Keratinocyte (primary cell): ENCODE measurements around the gene KCNK10. TPM values are rescaled to one million over a fixed set of nuclear protein-coding genes. Genes with fewer than 3 reads are reported as not detected.

Experiments
- DNase-seq: peaks from one replicate; pipeline ENCODE4 v3.0.0-alpha.2; 2011; ENCODE audit warnings: low read depth, missing footprints, low spot score
- FAIRE-seq: peaks from 2 replicates; lab custom pipeline; 2011; peaks lifted over from hg19 to GRCh38; lab: Jason Lieb, UNC
- H2AFZ ChIP-seq: 2 replicates; pipeline ENCODE4 v1.6.0; 2012; ENCODE audit warnings: low read length, control low read depth, inconsistent platforms; ENCODE audit not compliant: control insufficient read depth
- H3K27ac ChIP-seq: 2 replicates; pipeline ENCODE4 v1.5.1; 2011; ENCODE audit warnings: low read length; ENCODE audit not compliant: control insufficient read depth, insufficient read depth
- H3K27me3 ChIP-seq: 3 replicates; pipeline ENCODE4 v1.6.0; 2011; ENCODE audit warnings: low read length; ENCODE audit not compliant: control insufficient read depth, insufficient read depth; ENCODE audit errors: extremely low read depth
- H3K36me3 ChIP-seq, 2 experiments: 2 replicates in 1 of 2; 3 replicates in 1 of 2; pipeline ENCODE4 v1.5.1; 2011; ENCODE audit warnings: low read length in 2 of 2, mild to moderate bottlenecking in 1 of 2; ENCODE audit not compliant: control insufficient read depth in 2 of 2, insufficient read depth in 2 of 2; ENCODE audit errors: extremely low read depth in 1 of 2
- H3K4me1 ChIP-seq: 3 replicates; pipeline ENCODE4 v1.5.1; 2011; ENCODE audit warnings: low read length; ENCODE audit not compliant: control insufficient read depth, insufficient read depth; ENCODE audit errors: extremely low read depth
- H3K4me2 ChIP-seq: 3 replicates; pipeline ENCODE4 v1.6.0; 2011; ENCODE audit warnings: low read depth, low read length; ENCODE audit not compliant: control insufficient read depth, insufficient read depth; ENCODE audit errors: extremely low read depth
- H3K4me3 ChIP-seq, 3 experiments: fragments of 200-600 bp in 1 of 3; sonication (generic) in 1 of 3; 2 replicates in 2 of 3; 3 replicates in 1 of 3; pipeline ENCODE4 v1.5.1; 2011 to 2016; ENCODE audit warnings: low read length in 3 of 3, mild to moderate bottlenecking in 3 of 3, control low read depth in 2 of 3, inconsistent platforms in 1 of 3, low read depth in 1 of 3, mixed read lengths in 1 of 3, mixed run types in 1 of 3, moderate library complexity in 1 of 3; ENCODE audit not compliant: control insufficient read depth in 2 of 3, insufficient read depth in 2 of 3; ENCODE audit errors: extremely low read depth in 1 of 3
- H3K79me2 ChIP-seq: 2 replicates; pipeline ENCODE4 v1.6.0; 2012; ENCODE audit warnings: low read length; ENCODE audit not compliant: control insufficient read depth, insufficient read depth
- H3K9ac ChIP-seq: 3 replicates; pipeline ENCODE4 v1.6.0; 2011; ENCODE audit warnings: low read length; ENCODE audit not compliant: control insufficient read depth, insufficient read depth; ENCODE audit errors: extremely low read depth
- H3K9me1 ChIP-seq: 3 replicates; pipeline ENCODE4 v1.6.0; 2011; ENCODE audit warnings: low read length; ENCODE audit not compliant: control insufficient read depth, insufficient read depth; ENCODE audit errors: extremely low read depth
- H3K9me3 ChIP-seq: 2 replicates; pipeline ENCODE4 v1.5.1; 2012; ENCODE audit warnings: low read depth, low read length; ENCODE audit not compliant: control insufficient read depth
- H4K20me1 ChIP-seq: 3 replicates; pipeline ENCODE4 v1.6.0; 2011; ENCODE audit warnings: low read length; ENCODE audit not compliant: control insufficient read depth, insufficient read depth; ENCODE audit errors: extremely low read depth
- EZH2 ChIP-seq: IDR thresholded peaks from one replicate; pipeline ENCODE4 v1.6.1; 2012; ENCODE audit warnings: inconsistent platforms, mild to moderate bottlenecking, low read length, moderate library complexity
- dilution Hi-C: fragments of 300-500 bp; cut with MboI; formaldehyde crosslinking; loops from one replicate; pipeline ENCODE4 v1.7.0; 2020; ENCODE audit warnings: low sequenced_read_pairs; ENCODE audit not compliant: extremely low pct_ligation_motif_present
- polyA plus RNA-seq, 5 experiments: library from polyadenylated mRNA; depleted of rRNA in 3 of 5; stranded (reverse) in 3 of 5; stranded (forward) in 1 of 5; unstranded in 1 of 5; fragments of >200 nt; gene quantifications; 1 replicate in 1 of 5; 2 replicates in 3 of 5; 3 replicates in 1 of 5; pipeline versions ENCODE4 v1.2.1 to v1.2.3, GENCODE V29; 2011 to 2012; ENCODE audit warnings: missing spikeins in 2 of 5, low read depth in 1 of 5, low replicate concordance in 1 of 5
- TF ChIP-seq, protein P1 (sequence below), 3 experiments: IDR thresholded peaks in 1 of 3; conservative IDR thresholded peaks in 1 of 3; optimal IDR thresholded peaks in 1 of 3; 2 replicates in 2 of 3; 3 replicates in 1 of 3; pipeline versions ENCODE3 to v1.5.1; 2011; ENCODE audit warnings: low read length in 3 of 3, mild to moderate bottlenecking in 3 of 3, moderate library complexity in 2 of 3, control low read depth in 1 of 3, inconsistent platforms in 1 of 3; ENCODE audit not compliant: insufficient read depth in 2 of 3; ENCODE audit errors: extremely low read depth in 1 of 3

Gene KCNK10
- polyA plus RNA-seq, 1 donor (not counting 4 experiments of a cell fraction or from before 2014, with no cell fraction given), result 0.79 TPM

DNA sequence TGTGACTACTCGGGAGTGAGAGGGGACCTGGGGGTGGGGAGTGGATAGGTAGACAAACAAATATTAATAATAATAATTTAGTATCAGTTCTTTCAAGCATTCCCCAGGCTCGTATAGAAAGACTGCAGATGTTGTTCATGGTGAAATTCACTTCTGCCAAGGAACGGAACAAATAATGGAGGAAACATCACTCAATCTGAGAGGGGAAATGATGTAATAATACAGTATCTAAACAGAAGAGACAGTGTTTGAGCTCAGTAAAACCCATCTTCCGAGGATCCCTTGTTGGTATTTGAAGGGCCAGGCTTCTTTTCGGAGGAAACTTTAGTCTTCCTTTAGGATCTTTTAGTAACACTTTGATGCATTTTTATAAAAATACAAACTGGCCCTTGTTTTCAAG is 114.2 kb downstream of the KCNK10 start:
- no peak overlapping the region for H3K4me3 ChIP-seq
- H3K27me3 ChIP-seq, result no peaks in the 10 kb centered on the region
- no peak for TF ChIP-seq EZH2
- TF ChIP-seq, protein P1, sequence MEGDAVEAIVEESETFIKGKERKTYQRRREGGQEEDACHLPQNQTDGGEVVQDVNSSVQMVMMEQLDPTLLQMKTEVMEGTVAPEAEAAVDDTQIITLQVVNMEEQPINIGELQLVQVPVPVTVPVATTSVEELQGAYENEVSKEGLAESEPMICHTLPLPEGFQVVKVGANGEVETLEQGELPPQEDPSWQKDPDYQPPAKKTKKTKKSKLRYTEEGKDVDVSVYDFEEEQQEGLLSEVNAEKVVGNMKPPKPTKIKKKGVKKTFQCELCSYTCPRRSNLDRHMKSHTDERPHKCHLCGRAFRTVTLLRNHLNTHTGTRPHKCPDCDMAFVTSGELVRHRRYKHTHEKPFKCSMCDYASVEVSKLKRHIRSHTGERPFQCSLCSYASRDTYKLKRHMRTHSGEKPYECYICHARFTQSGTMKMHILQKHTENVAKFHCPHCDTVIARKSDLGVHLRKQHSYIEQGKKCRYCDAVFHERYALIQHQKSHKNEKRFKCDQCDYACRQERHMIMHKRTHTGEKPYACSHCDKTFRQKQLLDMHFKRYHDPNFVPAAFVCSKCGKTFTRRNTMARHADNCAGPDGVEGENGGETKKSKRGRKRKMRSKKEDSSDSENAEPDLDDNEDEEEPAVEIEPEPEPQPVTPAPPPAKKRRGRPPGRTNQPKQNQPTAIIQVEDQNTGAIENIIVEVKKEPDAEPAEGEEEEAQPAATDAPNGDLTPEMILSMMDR (optimal IDR thresholded peaks at IDR 0.05 in 1 of 3, IDR thresholded peaks at IDR 0.05 in 1 of 3, conservative IDR thresholded peaks at IDR 0.05 in 1 of 3; ENCODE audit: extremely low read depth in 1 of 3, insufficient read depth in 2 of 3, low read length in 3 of 3), result no peak
- no peak overlapping the region for H3K4me2 ChIP-seq
- DNase-seq, result no peak
- H3K36me3 ChIP-seq, result no peaks in the 10 kb centered on the region
- H3K79me2 ChIP-seq, result no peaks in the 10 kb centered on the region
- no peaks in the 10 kb centered on the region for H3K9me3 ChIP-seq
- no peaks in the 10 kb centered on the region for H3K4me1 ChIP-seq
- no peak for FAIRE-seq
- no peak overlapping the region for H3K9ac ChIP-seq
- no peak overlapping the region for H3K27ac ChIP-seq
- H2AFZ ChIP-seq, result no peak overlapping the region
- no peaks in the 10 kb centered on the region for H3K9me1 ChIP-seq
- no peaks in the 10 kb centered on the region for H4K20me1 ChIP-seq
- dilution Hi-C loops, result no loop called here

GRCh38 chr14:88204221-88204620 is 118.8 kb downstream of the KCNK10 start:
- TF ChIP-seq EZH2, result no peak
- TF ChIP-seq, protein P1 (optimal IDR thresholded peaks at IDR 0.05 in 1 of 3, IDR thresholded peaks at IDR 0.05 in 1 of 3, conservative IDR thresholded peaks at IDR 0.05 in 1 of 3; ENCODE audit: extremely low read depth in 1 of 3, insufficient read depth in 2 of 3, low read length in 3 of 3), result no peak
- H3K9me3 ChIP-seq, result no peaks in the 10 kb centered on the region
- no peaks in the 10 kb centered on the region for H3K9me1 ChIP-seq
- H2AFZ ChIP-seq, result no peak overlapping the region
- dilution Hi-C loops, result no loop called here
- no peaks in the 10 kb centered on the region for H3K36me3 ChIP-seq
- no peaks in the 10 kb centered on the region for H3K27me3 ChIP-seq
- H3K27ac ChIP-seq, result no peak overlapping the region
- H3K9ac ChIP-seq, result no peak overlapping the region
- no peaks in the 10 kb centered on the region for H3K79me2 ChIP-seq
- FAIRE-seq, result no peak
- no peaks in the 10 kb centered on the region for H4K20me1 ChIP-seq
- H3K4me1 ChIP-seq, result no peaks in the 10 kb centered on the region
- no peak overlapping the region for H3K4me3 ChIP-seq
- H3K4me2 ChIP-seq, result no peak overlapping the region
- no peak for DNase-seq
